Keratinocyte (primary cell): ENCODE data around the gene FAF2. TPM values are rescaled to one million over a fixed set of nuclear protein-coding genes. Genes with fewer than 3 reads are reported as not detected.

ENCODE experiments used
- DNase-seq: peaks from one replicate; pipeline ENCODE4 v3.0.0-alpha.2; 2011; ENCODE audit warnings: low read depth, missing footprints, low spot score
- FAIRE-seq: peaks from 2 replicates; lab custom pipeline; 2011; peaks lifted over from hg19 to GRCh38; lab: Jason Lieb, UNC
- H2AFZ ChIP-seq: 2 replicates; pipeline ENCODE4 v1.6.0; 2012; ENCODE audit warnings: low read length, control low read depth, inconsistent platforms; ENCODE audit not compliant: control insufficient read depth
- H3K27ac ChIP-seq: 2 replicates; pipeline ENCODE4 v1.5.1; 2011; ENCODE audit warnings: low read length; ENCODE audit not compliant: control insufficient read depth, insufficient read depth
- H3K27me3 ChIP-seq: 3 replicates; pipeline ENCODE4 v1.6.0; 2011; ENCODE audit warnings: low read length; ENCODE audit not compliant: control insufficient read depth, insufficient read depth; ENCODE audit errors: extremely low read depth
- H3K36me3 ChIP-seq, 2 experiments: 2 replicates in 1 of 2; 3 replicates in 1 of 2; pipeline ENCODE4 v1.5.1; 2011; ENCODE audit warnings: low read length in 2 of 2, mild to moderate bottlenecking in 1 of 2; ENCODE audit not compliant: control insufficient read depth in 2 of 2, insufficient read depth in 2 of 2; ENCODE audit errors: extremely low read depth in 1 of 2
- H3K4me1 ChIP-seq: 3 replicates; pipeline ENCODE4 v1.5.1; 2011; ENCODE audit warnings: low read length; ENCODE audit not compliant: control insufficient read depth, insufficient read depth; ENCODE audit errors: extremely low read depth
- H3K4me2 ChIP-seq: 3 replicates; pipeline ENCODE4 v1.6.0; 2011; ENCODE audit warnings: low read depth, low read length; ENCODE audit not compliant: control insufficient read depth, insufficient read depth; ENCODE audit errors: extremely low read depth
- H3K4me3 ChIP-seq, 3 experiments: fragments of 200-600 bp in 1 of 3; sonication (generic) in 1 of 3; 2 replicates in 2 of 3; 3 replicates in 1 of 3; pipeline ENCODE4 v1.5.1; 2011 to 2016; ENCODE audit warnings: low read length in 3 of 3, mild to moderate bottlenecking in 3 of 3, control low read depth in 2 of 3, inconsistent platforms in 1 of 3, low read depth in 1 of 3, mixed read lengths in 1 of 3, mixed run types in 1 of 3, moderate library complexity in 1 of 3; ENCODE audit not compliant: control insufficient read depth in 2 of 3, insufficient read depth in 2 of 3; ENCODE audit errors: extremely low read depth in 1 of 3
- H3K79me2 ChIP-seq: 2 replicates; pipeline ENCODE4 v1.6.0; 2012; ENCODE audit warnings: low read length; ENCODE audit not compliant: control insufficient read depth, insufficient read depth
- H3K9ac ChIP-seq: 3 replicates; pipeline ENCODE4 v1.6.0; 2011; ENCODE audit warnings: low read length; ENCODE audit not compliant: control insufficient read depth, insufficient read depth; ENCODE audit errors: extremely low read depth
- H3K9me1 ChIP-seq: 3 replicates; pipeline ENCODE4 v1.6.0; 2011; ENCODE audit warnings: low read length; ENCODE audit not compliant: control insufficient read depth, insufficient read depth; ENCODE audit errors: extremely low read depth
- H3K9me3 ChIP-seq: 2 replicates; pipeline ENCODE4 v1.5.1; 2012; ENCODE audit warnings: low read depth, low read length; ENCODE audit not compliant: control insufficient read depth
- H4K20me1 ChIP-seq: 3 replicates; pipeline ENCODE4 v1.6.0; 2011; ENCODE audit warnings: low read length; ENCODE audit not compliant: control insufficient read depth, insufficient read depth; ENCODE audit errors: extremely low read depth
- CTCF ChIP-seq, 3 experiments: IDR thresholded peaks in 1 of 3; conservative IDR thresholded peaks in 1 of 3; optimal IDR thresholded peaks in 1 of 3; 2 replicates in 2 of 3; 3 replicates in 1 of 3; pipeline versions ENCODE3 to v1.5.1; 2011; ENCODE audit warnings: low read length in 3 of 3, mild to moderate bottlenecking in 3 of 3, moderate library complexity in 2 of 3, control low read depth in 1 of 3, inconsistent platforms in 1 of 3; ENCODE audit not compliant: insufficient read depth in 2 of 3; ENCODE audit errors: extremely low read depth in 1 of 3
- EZH2 ChIP-seq: IDR thresholded peaks from one replicate; pipeline ENCODE4 v1.6.1; 2012; ENCODE audit warnings: inconsistent platforms, mild to moderate bottlenecking, low read length, moderate library complexity
- dilution Hi-C: fragments of 300-500 bp; cut with MboI; formaldehyde crosslinking; loops from one replicate; pipeline ENCODE4 v1.7.0; 2020; ENCODE audit warnings: low sequenced_read_pairs; ENCODE audit not compliant: extremely low pct_ligation_motif_present
- polyA plus RNA-seq, 5 experiments: library from polyadenylated mRNA; depleted of rRNA in 3 of 5; stranded (reverse) in 3 of 5; stranded (forward) in 1 of 5; unstranded in 1 of 5; fragments of >200 nt; gene quantifications; 1 replicate in 1 of 5; 2 replicates in 3 of 5; 3 replicates in 1 of 5; pipeline versions ENCODE4 v1.2.1 to v1.2.3, GENCODE V29; 2011 to 2012; ENCODE audit warnings: missing spikeins in 2 of 5, low read depth in 1 of 5, low replicate concordance in 1 of 5

Gene FAF2
- polyA plus RNA-seq, 1 donor (not counting 4 experiments of a cell fraction or from before 2014, with no cell fraction given): 52.9 TPM

GRCh38 chr5:176524987-176525386, 76.8 kb downstream of the FAF2 start:
- Histone ChIP-seq H3K9me1 (peaks cover 3% of the 10 kb centered on the region), H2AFZ (no peak overlapping the region), H3K36me3 (peaks cover 18 to 19% of the 10 kb centered on the region in 2 experiments), H3K4me1 (peaks cover 11% of the 10 kb centered on the region), H3K4me2 (no peak overlapping the region), H3K9me3 (no peaks in the 10 kb centered on the region), H3K27ac (no peak overlapping the region), H3K9ac (no peak overlapping the region), H4K20me1 (no peaks in the 10 kb centered on the region), H3K27me3 (no peaks in the 10 kb centered on the region), H3K4me3 (no peak overlapping the region), H3K79me2 (no peaks in the 10 kb centered on the region)
- FAIRE-seq: no peak
- dilution Hi-C loops: no loop called here
- no peak for TF ChIP-seq EZH2
- TF ChIP-seq CTCF (optimal IDR thresholded peaks at IDR 0.05 in 1 of 3, IDR thresholded peaks at IDR 0.05 in 1 of 3, conservative IDR thresholded peaks at IDR 0.05 in 1 of 3; ENCODE audit: extremely low read depth in 1 of 3, insufficient read depth in 2 of 3, low read length in 3 of 3): no peak
- no peak for DNase-seq

- no peak for DNase-seq
- dilution Hi-C loops: no loop called here
Observed at GRCh38 chr5:176525677-176526076, 77.5 kb downstream of the FAF2 start.

More at GRCh38 chr5:176525677-176526076, 77.5 kb downstream of the FAF2 start:
- no peak overlapping the region for H3K27ac ChIP-seq
- H3K9ac ChIP-seq: no peak overlapping the region
- H3K4me1 ChIP-seq: peaks cover 11% of the 10 kb centered on the region
- no peak overlapping the region for H3K4me3 ChIP-seq
- H2AFZ ChIP-seq: no peak overlapping the region
- peaks cover 3% of the 10 kb centered on the region for H3K9me1 ChIP-seq
- FAIRE-seq: no peak
- no peak overlapping the region for H3K4me2 ChIP-seq
- H3K27me3 ChIP-seq: no peaks in the 10 kb centered on the region
- no peak for TF ChIP-seq EZH2
- TF ChIP-seq CTCF (optimal IDR thresholded peaks at IDR 0.05 in 1 of 3, IDR thresholded peaks at IDR 0.05 in 1 of 3, conservative IDR thresholded peaks at IDR 0.05 in 1 of 3; ENCODE audit: extremely low read depth in 1 of 3, insufficient read depth in 2 of 3, low read length in 3 of 3): no peak
- H3K79me2 ChIP-seq: no peaks in the 10 kb centered on the region
- no peaks in the 10 kb centered on the region for H4K20me1 ChIP-seq
- no peaks in the 10 kb centered on the region for H3K9me3 ChIP-seq
- H3K36me3 ChIP-seq: peaks cover 18 to 21% of the 10 kb centered on the region in 2 experiments
